BJ (cell line): ENCODE results near the gene LATS2. TPM values are rescaled to one million over a fixed set of nuclear protein-coding genes. Genes with fewer than 3 reads are reported as not detected.

Experiments used
- CTCF ChIA-PET: fragments of 350-600 bp; formaldehyde crosslinking; extraction: SDS; loops from one replicate; lab custom pipeline; 2021; ENCODE audit warnings: antibody characterized with exemption, inconsistent platforms; lab: Yijun Ruan, JAX
- POLR2A ChIA-PET: fragments of 300-600 bp; sonication (Branson Sonifier 250); formaldehyde crosslinking; extraction: SDS; loops from one replicate; lab custom pipeline; 2021; ENCODE audit warnings: antibody characterized with exemption; lab: Charles Lee
- DNase-seq: peaks from one replicate; pipeline ENCODE4 v3.0.0-alpha.2; 2011; ENCODE audit warnings: low read depth
- H3K27me3 ChIP-seq: 2 replicates; pipeline ENCODE4 v1.6.0; 2011; ENCODE audit warnings: low read length; ENCODE audit not compliant: control insufficient read depth, insufficient read depth
- H3K36me3 ChIP-seq: 2 replicates; pipeline ENCODE4 v1.5.1; 2011; ENCODE audit warnings: low read length; ENCODE audit not compliant: control insufficient read depth, insufficient read depth
- H3K4me3 ChIP-seq: 2 replicates; pipeline ENCODE4 v1.5.1; 2011; ENCODE audit warnings: low read depth, mild to moderate bottlenecking, control low read depth, low read length
- CTCF ChIP-seq: IDR thresholded peaks from 2 replicates; pipeline ENCODE4 v1.5.1; 2011; ENCODE audit warnings: low read depth, mild to moderate bottlenecking, control low read depth, inconsistent platforms, low read length, moderate library complexity; ENCODE audit not compliant: insufficient read depth
- polyA plus RNA-seq: library from polyadenylated mRNA; depleted of rRNA; stranded (reverse); fragments of >200 nt; gene quantifications from 2 replicates; pipeline ENCODE4 v1.2.3, GENCODE V29; 2011

Gene LATS2
- polyA plus RNA-seq, 1 experiment = 20.0 TPM

GRCh38 chr13:21069561-21070004, 8.2 kb upstream of the LATS2 start:
- ChIA-PET CTCF (interaction anchor here (0.8 to 1.2 kb wide), 2 partner anchors 10 to 127 kb away, joined by 3 to 4 read pairs; no protein-coding TSS in a partner anchor), POLR2A (interaction anchor here (0.7 to 1.1 kb wide), 3 partner anchors 8 to 12 kb away, joined by 4 to 7 read pairs (median 5); partner anchors contain the start of gene LATS2)
- DNase-seq = peak; percentile 98
- TF ChIP-seq CTCF = no peak
- Histone ChIP-seq H3K4me3 (no peak overlapping the region), H3K36me3 (no peaks in the 10 kb centered on the region), H3K27me3 (no peaks in the 10 kb centered on the region)

- CTCF ChIA-PET = no interaction called here
- DNase-seq = no peak
- no peak overlapping the region for H3K4me3 ChIP-seq
- POLR2A ChIA-PET = no interaction called here
- TF ChIP-seq CTCF = no peak
- no peaks in the 10 kb centered on the region for H3K36me3 ChIP-seq
- H3K27me3 ChIP-seq = no peaks in the 10 kb centered on the region
These were observed 6.5 kb upstream of the LATS2 start for GRCh38 chr13:21067848-21068247.

GRCh38 chr13:21066946-21067345, 5.6 kb upstream of the LATS2 start:
- no peak overlapping the region for H3K4me3 ChIP-seq
- ChIA-PET POLR2A (interaction anchor here (0.6 kb wide), 1 partner anchor 46 kb away, joined by 4 read pairs; no protein-coding TSS in a partner anchor), CTCF (no interaction called here)
- DNase-seq = no peak
- no peaks in the 10 kb centered on the region for H3K27me3 ChIP-seq
- TF ChIP-seq CTCF = no peak
- no peaks in the 10 kb centered on the region for H3K36me3 ChIP-seq

- ChIA-PET POLR2A (no interaction called here), CTCF (no interaction called here)
- no peak for DNase-seq
- Histone ChIP-seq H3K36me3 (no peaks in the 10 kb centered on the region), H3K4me3 (no peak overlapping the region), H3K27me3 (no peaks in the 10 kb centered on the region)
- TF ChIP-seq CTCF = no peak
These were observed 4.3 kb upstream of the LATS2 start for GRCh38 chr13:21065686-21066085.

- POLR2A ChIA-PET = interaction anchor here (0.6 kb wide), 1 partner anchor 78 kb away, joined by 3 read pairs; no protein-coding TSS in a partner anchor
- no peaks in the 10 kb centered on the region for H3K27me3 ChIP-seq
- H3K4me3 ChIP-seq = no peak overlapping the region
- H3K36me3 ChIP-seq = no peaks in the 10 kb centered on the region
- CTCF ChIA-PET = interaction anchor here (0.6 kb wide), 1 partner anchor 108 kb away, joined by 3 read pairs; no protein-coding TSS in a partner anchor
- TF ChIP-seq CTCF = no peak
- DNase-seq = no peak
These were observed 1.6 kb upstream of the LATS2 start for GRCh38 chr13:21063031-21063430.
